Endothelial cell of umbilical vein (primary cell): ENCODE data around the gene FOXF1. TPM values are rescaled to one million over a fixed set of nuclear protein-coding genes. Genes with fewer than 3 reads are reported as not detected.

Source experiments
- BruUV-seq: library from RNA; stranded (reverse); fragments of 400-500 nt; replicated peaks from 2 replicates; lab custom pipeline; 2021; lab: Mats Ljungman, UMichigan
- CTCF ChIA-PET: fragments of 300-600, 350-600 bp; sonication (Branson Sonifier 250); formaldehyde crosslinking; loops from one replicate; lab custom pipeline; 2021; ENCODE audit warnings: antibody characterized with exemption, inconsistent platforms; lab: Charles Lee
- POLR2A ChIA-PET: fragments of 300-600, 350-600 bp; sonication (Branson Sonifier 250); formaldehyde crosslinking; loops from one replicate; lab custom pipeline; 2021; ENCODE audit warnings: antibody characterized with exemption, inconsistent platforms; lab: Charles Lee
- DNase-seq: peaks from one replicate; pipeline ENCODE4 v3.0.0-alpha.2; 2011; ENCODE audit warnings: low read depth, low spot score
- FAIRE-seq: peaks from 2 replicates; lab custom pipeline; 2011; peaks lifted over from hg19 to GRCh38; lab: Jason Lieb, UNC
- H2AFZ ChIP-seq: 2 replicates; pipeline ENCODE4 v1.6.0; 2012; ENCODE audit warnings: low read depth, low read length, control low read depth, inconsistent platforms
- H3K27ac ChIP-seq: 2 replicates; pipeline ENCODE4 v1.5.1; 2011; ENCODE audit warnings: low read depth, mild to moderate bottlenecking, control low read depth, low read length, moderate library complexity; ENCODE audit not compliant: insufficient read depth
- H3K27me3 ChIP-seq, 2 experiments: 2 replicates each; pipeline versions ENCODE4 v1.6.0 to v1.6.1; 2011; ENCODE audit warnings: low read length in 2 of 2, mixed read lengths in 1 of 2; ENCODE audit not compliant: control insufficient read depth in 2 of 2, insufficient read depth in 2 of 2
- H3K36me3 ChIP-seq, 2 experiments: 2 replicates in 1 of 2; 3 replicates in 1 of 2; pipeline ENCODE4 v1.5.1; 2011; ENCODE audit warnings: low read length in 2 of 2, mild to moderate bottlenecking in 1 of 2, moderate library complexity in 1 of 2; ENCODE audit not compliant: control insufficient read depth in 2 of 2, insufficient read depth in 2 of 2; ENCODE audit errors: extremely low read depth in 1 of 2
- H3K4me1 ChIP-seq: 3 replicates; pipeline ENCODE4 v1.5.1; 2011; ENCODE audit warnings: mild to moderate bottlenecking, low read length; ENCODE audit not compliant: control insufficient read depth, insufficient read depth; ENCODE audit errors: extremely low read depth
- H3K4me2 ChIP-seq: 2 replicates; pipeline ENCODE4 v1.6.1; 2011; ENCODE audit warnings: low read length, control low read depth, mixed read lengths; ENCODE audit not compliant: insufficient read depth
- H3K4me3 ChIP-seq, 3 experiments: fragments of 200-600 bp in 1 of 3; sonication (generic), shearing (Covaris generic) in 1 of 3; replicated peaks in 1 of 3; 2 replicates each; pipeline ENCODE4 v1.5.1; 2011 to 2016; ENCODE audit warnings: control low read depth in 3 of 3, low read length in 3 of 3, mild to moderate bottlenecking in 2 of 3, inconsistent platforms in 1 of 3, low read depth in 1 of 3, moderate library complexity in 1 of 3; ENCODE audit not compliant: insufficient read depth in 1 of 3
- H3K79me2 ChIP-seq: 2 replicates; pipeline ENCODE4 v1.6.0; 2012; ENCODE audit warnings: low read length, inconsistent platforms; ENCODE audit not compliant: control insufficient read depth, insufficient read depth
- H3K9ac ChIP-seq: replicated peaks from 2 replicates; pipeline ENCODE3; 2011; ENCODE audit warnings: low read length, control low read depth; ENCODE audit not compliant: insufficient read depth; ENCODE audit errors: extremely low read depth
- H3K9me1 ChIP-seq: replicated peaks from 3 replicates; pipeline ENCODE4 v1.6.0; 2011; ENCODE audit warnings: mild to moderate bottlenecking, low read length; ENCODE audit not compliant: control insufficient read depth, insufficient read depth; ENCODE audit errors: extremely low read depth
- H3K9me3 ChIP-seq: replicated peaks from 2 replicates; pipeline ENCODE4 v1.5.1; 2012; ENCODE audit warnings: low read length, inconsistent platforms; ENCODE audit not compliant: control insufficient read depth, insufficient read depth
- H4K20me1 ChIP-seq: replicated peaks from 2 replicates; pipeline ENCODE3; 2011; ENCODE audit warnings: mild to moderate bottlenecking, low read length; ENCODE audit not compliant: control insufficient read depth, insufficient read depth; ENCODE audit errors: extremely low read depth
- EZH2 ChIP-seq: IDR thresholded peaks from 2 replicates; pipeline ENCODE4 v1.6.1; 2012; ENCODE audit warnings: borderline replicate concordance, low read depth, mild to moderate bottlenecking, moderate library complexity, low read length, inconsistent platforms; ENCODE audit not compliant: severe bottlenecking
- FOS ChIP-seq: IDR thresholded peaks from 2 replicates; pipeline ENCODE4 v1.6.1; 2011; ENCODE audit warnings: mild to moderate bottlenecking, low read length, moderate library complexity, borderline replicate concordance; ENCODE audit not compliant: insufficient read depth
- GATA2 ChIP-seq: IDR thresholded peaks from 2 replicates; pipeline ENCODE4 v1.7.0; 2011; ENCODE audit warnings: low read depth, mild to moderate bottlenecking, moderate library complexity, mixed read lengths, low read length; ENCODE audit not compliant: insufficient read length, insufficient read depth
- JUN ChIP-seq: IDR thresholded peaks from 2 replicates; pipeline ENCODE4 v1.6.1; 2011; ENCODE audit warnings: borderline replicate concordance, low read depth; ENCODE audit not compliant: insufficient read length, insufficient read depth
- MYC ChIP-seq: IDR thresholded peaks from one replicate; pipeline ENCODE4 v1.6.1; 2011; ENCODE audit warnings: mild to moderate bottlenecking, low read depth, low read length
- POLR2A ChIP-seq: IDR thresholded peaks from 2 replicates; pipeline ENCODE4 v1.6.1; 2012; ENCODE audit warnings: low read depth, mild to moderate bottlenecking, control low read depth, low read length
- POLR2AphosphoS5 ChIP-seq: IDR thresholded peaks from 2 replicates; pipeline ENCODE4 v1.6.1; 2012; ENCODE audit warnings: low read depth, mild to moderate bottlenecking, control low read depth, low read length, moderate library complexity; ENCODE audit not compliant: insufficient read depth
- dilution Hi-C: fragments of 300-500 bp; cut with MboI; formaldehyde crosslinking; loops from one replicate; pipeline ENCODE4 v1.15.0; 2019; ENCODE audit warnings: low sequenced_read_pairs; ENCODE audit not compliant: extremely low pct_ligation_motif_present
- intact Hi-C: fragments of 100-400 bp; cut with micrococcal nuclease; formaldehyde crosslinking; loops from one replicate; pipeline ENCODE4 v1.10.0; 2022
- polyA plus RNA-seq, 4 experiments: library from polyadenylated mRNA; depleted of rRNA in 3 of 4; stranded (reverse) in 3 of 4; unstranded in 1 of 4; fragments of >200 nt; gene quantifications; 2 replicates each; pipeline versions ENCODE4 v1.2.1 to v1.2.3, GENCODE V29; 2011 to 2012; ENCODE audit warnings: missing spikeins in 1 of 4
- total RNA-seq: library from RNA; stranded (reverse); gene quantifications from 2 replicates; pipeline ENCODE4 v1.2.3, GENCODE V29; 2021
- TF ChIP-seq, protein P1 (sequence below), 2 donors: IDR thresholded peaks; 1 replicate in 1 of 2; 2 replicates in 1 of 2; pipeline ENCODE4 v1.5.1; 2011; ENCODE audit warnings: low read length in 2 of 2, mild to moderate bottlenecking in 2 of 2, moderate library complexity in 2 of 2, control low read depth in 1 of 2, inconsistent platforms in 1 of 2, low read depth in 1 of 2; ENCODE audit not compliant: insufficient read depth in 1 of 2; ENCODE audit errors: extremely low read depth in 1 of 2
- TF ChIP-seq, protein P2 (sequence below): IDR thresholded peaks from 2 replicates; pipeline ENCODE4 v1.6.1; 2011; ENCODE audit not compliant: insufficient read depth, insufficient read length

FOXF1 gene
- total and polyA plus RNA-seq, 2 donors (not counting 3 experiments of a cell fraction or from before 2014, with no cell fraction given) = 1.0 to 1.1 TPM

DNA sequence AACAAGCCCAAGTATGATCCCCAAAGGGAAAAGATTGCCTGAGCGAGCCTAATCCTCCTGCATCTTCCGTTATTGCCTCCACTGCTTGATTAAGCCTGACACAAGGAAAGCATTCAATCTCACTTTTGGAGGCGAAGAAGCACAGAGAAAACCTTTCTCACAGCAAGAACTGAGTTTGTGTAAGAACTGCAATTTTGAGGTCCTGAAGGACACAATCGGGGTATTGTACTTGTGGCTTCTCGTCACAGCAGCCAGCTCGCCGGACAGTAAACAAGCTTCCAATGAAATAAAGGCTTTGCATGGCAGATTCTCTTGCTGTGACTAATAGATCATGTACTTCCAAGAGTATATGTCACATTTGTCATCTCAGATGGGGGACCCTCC, 18.7 kb upstream of the FOXF1 start:
- Histone ChIP-seq H3K27me3 (peaks cover 69 to 72% of the 10 kb centered on the region in 2 experiments), H3K9ac (no peak overlapping the region), H3K4me3 (no peak overlapping the region), H3K27ac (no peak overlapping the region), H4K20me1 (no peaks in the 10 kb centered on the region), H3K4me1 (no peaks in the 10 kb centered on the region), H2AFZ (no peak overlapping the region), H3K9me3 (no peaks in the 10 kb centered on the region), H3K4me2 (no peak overlapping the region), H3K36me3 (no peaks in the 10 kb centered on the region), H3K9me1 (no peaks in the 10 kb centered on the region), H3K79me2 (no peaks in the 10 kb centered on the region)
- no peak for FAIRE-seq
- TF ChIP-seq JUN (no peak), FOS (no peak), EZH2 (no peak), POLR2AphosphoS5 (no peak), GATA2 (no peak), MYC (no peak), POLR2A (no peak)
- TF ChIP-seq, protein P1, sequence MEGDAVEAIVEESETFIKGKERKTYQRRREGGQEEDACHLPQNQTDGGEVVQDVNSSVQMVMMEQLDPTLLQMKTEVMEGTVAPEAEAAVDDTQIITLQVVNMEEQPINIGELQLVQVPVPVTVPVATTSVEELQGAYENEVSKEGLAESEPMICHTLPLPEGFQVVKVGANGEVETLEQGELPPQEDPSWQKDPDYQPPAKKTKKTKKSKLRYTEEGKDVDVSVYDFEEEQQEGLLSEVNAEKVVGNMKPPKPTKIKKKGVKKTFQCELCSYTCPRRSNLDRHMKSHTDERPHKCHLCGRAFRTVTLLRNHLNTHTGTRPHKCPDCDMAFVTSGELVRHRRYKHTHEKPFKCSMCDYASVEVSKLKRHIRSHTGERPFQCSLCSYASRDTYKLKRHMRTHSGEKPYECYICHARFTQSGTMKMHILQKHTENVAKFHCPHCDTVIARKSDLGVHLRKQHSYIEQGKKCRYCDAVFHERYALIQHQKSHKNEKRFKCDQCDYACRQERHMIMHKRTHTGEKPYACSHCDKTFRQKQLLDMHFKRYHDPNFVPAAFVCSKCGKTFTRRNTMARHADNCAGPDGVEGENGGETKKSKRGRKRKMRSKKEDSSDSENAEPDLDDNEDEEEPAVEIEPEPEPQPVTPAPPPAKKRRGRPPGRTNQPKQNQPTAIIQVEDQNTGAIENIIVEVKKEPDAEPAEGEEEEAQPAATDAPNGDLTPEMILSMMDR (IDR thresholded peaks at IDR 0.05; ENCODE audit: extremely low read depth in 1 of 2, insufficient read depth in 1 of 2, low read depth in 1 of 2, low read length in 2 of 2) = no peak
- TF ChIP-seq, protein P2, sequence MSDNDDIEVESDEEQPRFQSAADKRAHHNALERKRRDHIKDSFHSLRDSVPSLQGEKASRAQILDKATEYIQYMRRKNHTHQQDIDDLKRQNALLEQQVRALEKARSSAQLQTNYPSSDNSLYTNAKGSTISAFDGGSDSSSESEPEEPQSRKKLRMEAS = no peak
- intact Hi-C loops (no loop called here), dilution Hi-C loops (no loop called here)
- no TSS peak for BruUV-seq
- DNase-seq = no peak
- POLR2A ChIA-PET = no interaction called here
- CTCF ChIA-PET = no interaction called here
